Subcutaneous adipose tissue (tissue), 4 donors: ENCODE results near the gene SOCS3. TPM values are rescaled to one million over a fixed set of nuclear protein-coding genes. Genes with fewer than 3 reads are reported as not detected.

Experiments
- CTCF ChIP-seq: fragments of 450-650 bp; IDR thresholded peaks from one replicate; pipeline ENCODE4 v1.5.1; 2016; ENCODE audit warnings: low read depth, mild to moderate bottlenecking, control low read depth, antibody characterized with exemption, moderate library complexity
- total RNA-seq, 4 donors: library from RNA; depleted of rRNA; stranded (reverse); fragments of >200 nt; gene quantifications; one replicate each; pipeline ENCODE4 v1.1.0, GENCODE V29; 2016

SOCS3 gene
- total RNA-seq, 4 donors from 2014 or later = 15.4 to 33.3 (median 24.7) TPM

GRCh38 chr17:78355045-78355641, 4.7 kb downstream of the SOCS3 start:
- TF ChIP-seq CTCF = no peak

GRCh38 chr17:78353834-78354233, 6.0 kb downstream of the SOCS3 start:
- TF ChIP-seq CTCF = no peak

DNA sequence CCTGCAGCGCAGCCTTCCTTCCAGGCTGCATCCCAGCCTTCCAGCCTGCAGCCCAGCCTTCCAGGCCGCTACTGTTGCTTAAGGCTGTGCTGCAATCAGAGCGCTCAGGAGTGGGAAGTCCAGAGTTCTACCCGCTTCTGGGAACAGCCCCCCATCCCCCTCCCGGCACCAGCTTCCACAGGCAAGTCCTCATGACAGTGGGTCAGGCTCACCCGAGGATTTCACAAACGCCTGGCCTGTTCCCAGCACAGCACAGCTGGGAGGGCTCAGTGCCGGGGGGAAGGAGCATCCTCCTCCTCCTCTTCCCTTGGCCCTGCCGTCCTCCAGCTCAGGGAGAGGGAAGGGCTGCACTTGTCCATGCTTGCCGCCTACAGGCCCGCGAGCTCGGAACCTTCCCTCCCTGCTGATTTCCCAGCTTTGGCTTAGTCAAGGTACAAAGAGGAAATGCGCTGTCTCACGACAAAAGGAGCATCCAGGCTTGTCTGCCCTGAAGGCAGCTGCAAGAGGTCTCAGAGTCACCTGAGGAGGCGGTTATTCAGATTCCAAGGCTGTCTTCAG, 8.3 kb downstream of the SOCS3 start:
- TF ChIP-seq CTCF = no peak

DNA sequence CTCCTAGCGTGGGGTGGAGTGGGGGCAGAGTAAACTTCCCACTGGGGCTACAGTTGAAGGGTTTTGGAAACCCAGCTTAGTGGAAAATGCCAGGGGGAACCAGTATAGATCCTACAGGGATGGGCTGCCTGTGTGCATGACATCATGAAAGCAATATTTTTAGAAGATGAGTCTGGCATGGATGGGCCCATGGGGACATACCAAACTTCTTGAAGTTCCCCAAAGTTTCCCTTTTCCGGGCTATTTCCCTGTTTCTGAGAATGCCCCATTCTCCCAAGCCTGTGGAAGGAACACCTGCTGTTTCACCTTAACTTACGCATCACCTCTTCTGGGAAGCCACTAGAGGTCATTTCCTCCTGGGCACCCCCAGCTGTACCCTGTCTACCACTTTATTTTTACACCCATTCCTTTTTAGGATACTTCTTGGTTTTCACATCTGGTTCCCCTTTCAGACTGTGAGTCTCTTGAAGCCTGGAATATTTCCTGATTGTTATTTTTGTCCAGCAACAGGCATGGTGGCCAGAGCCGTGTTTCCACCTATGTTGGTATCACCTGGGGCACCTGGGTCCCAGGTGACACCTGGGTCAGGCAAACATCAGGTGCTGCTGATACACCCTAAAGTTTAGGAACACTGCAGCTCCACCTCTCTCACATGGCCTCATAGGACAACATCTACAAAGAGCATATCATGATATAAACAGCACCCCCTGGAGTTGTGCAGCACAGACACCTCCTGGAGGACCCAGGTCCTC, 9.8 kb downstream of the SOCS3 start:
- no peak for TF ChIP-seq CTCF

DNA sequence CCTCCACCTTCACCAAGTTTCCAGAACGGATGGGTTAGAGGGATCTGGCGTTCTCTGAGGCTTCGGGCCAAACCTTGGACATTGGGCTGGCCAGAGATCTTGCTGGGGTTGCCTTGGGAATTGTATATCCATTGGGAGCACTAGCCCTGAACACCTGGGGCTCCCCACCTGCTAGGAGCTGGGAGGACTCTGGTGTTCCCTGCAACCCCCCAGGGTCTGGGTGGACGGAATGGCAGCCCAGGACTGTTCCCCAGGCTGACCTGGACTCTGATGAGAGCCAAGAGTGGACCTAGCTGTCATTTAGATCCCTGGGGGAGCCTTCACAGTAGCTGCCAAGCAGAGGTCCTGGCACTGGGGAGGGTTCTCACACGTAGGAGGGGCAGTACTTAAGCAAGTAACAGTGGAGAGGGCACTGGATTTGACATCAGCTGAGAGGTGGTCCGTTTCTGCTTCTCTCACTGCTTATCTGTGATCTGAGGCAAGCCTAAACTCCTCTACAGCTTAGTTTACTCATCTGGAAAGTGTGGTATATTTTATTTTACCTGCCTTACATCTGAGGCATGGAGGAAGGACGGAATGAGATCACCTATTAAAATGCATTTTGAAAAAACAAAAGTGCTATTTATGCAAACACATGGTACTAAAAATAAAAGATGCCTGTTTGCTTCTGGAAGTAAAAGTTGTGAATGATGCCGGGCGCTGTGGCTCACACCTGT, 11.7 kb downstream of the SOCS3 start:
- no peak for TF ChIP-seq CTCF

- no peak for TF ChIP-seq CTCF
These were observed 12.4 kb downstream of the SOCS3 start for GRCh38 chr17:78347453-78347852.
